OCI-LY3 (cell line): ENCODE measurements around the gene DSCAM.

Source experiments
- H2AFZ ChIP-seq: fragments of 200-600, 300-600 bp; shearing (Covaris generic); 2 replicates; pipeline ENCODE4 v1.6.0; 2014; ENCODE audit warnings: antibody characterized with exemption, low read depth, low read length
- H3K27ac ChIP-seq: fragments of 200-600, 300-600 bp; sonication (generic); 2 replicates; pipeline ENCODE4 v1.5.1; 2014; ENCODE audit warnings: mild to moderate bottlenecking, low read length, moderate library complexity, mixed read lengths
- H3K27me3 ChIP-seq: fragments of 200-600, 300-600 bp; sonication (generic); 2 replicates; pipeline ENCODE4 v1.6.1; 2014; ENCODE audit warnings: low read depth, low read length, mixed read lengths
- H3K36me3 ChIP-seq: fragments of 200-600, 300-600 bp; sonication (generic); replicated peaks from 2 replicates; pipeline ENCODE3; 2014; ENCODE audit warnings: low read depth, low read length, mixed read lengths
- H3K4me1 ChIP-seq: fragments of 300-600, 200-600 bp; sonication (generic); 2 replicates; pipeline ENCODE4 v1.6.1; 2014; ENCODE audit warnings: low read length, mixed read lengths
- H3K4me2 ChIP-seq: fragments of 200-600, 300-600 bp; sonication (generic); 2 replicates; pipeline ENCODE4 v1.6.1; 2014; ENCODE audit warnings: low read length, mixed read lengths
- H3K4me3 ChIP-seq: fragments of 300-600, 200-600 bp; sonication (generic); 2 replicates; pipeline ENCODE4 v1.5.1; 2014; ENCODE audit warnings: antibody characterized with exemption, mild to moderate bottlenecking, low read length, moderate library complexity
- H3K79me2 ChIP-seq: fragments of 300-600, 200-600 bp; shearing (Covaris generic); 2 replicates; pipeline ENCODE4 v1.6.1; 2014; ENCODE audit warnings: mild to moderate bottlenecking, low read length, mixed read lengths
- H3K9ac ChIP-seq: fragments of 300-600, 200-600 bp; shearing (Covaris generic); 2 replicates; pipeline ENCODE4 v1.6.0; 2014; ENCODE audit warnings: mild to moderate bottlenecking, low read length, moderate library complexity
- H3K9me3 ChIP-seq: fragments of 200-600, 300-600 bp; shearing (Covaris generic); 2 replicates; pipeline ENCODE4 v1.6.1; 2014; ENCODE audit warnings: low read length, mixed read lengths; ENCODE audit not compliant: insufficient read depth
- H4K20me1 ChIP-seq: fragments of 200-600, 300-600 bp; sonication (generic); 2 replicates; pipeline ENCODE4 v1.6.1; 2016; ENCODE audit warnings: low read length, mixed read lengths; ENCODE audit not compliant: insufficient read depth
- CTCF ChIP-seq: fragments of 200-600, 300-600 bp; sonication (generic); IDR thresholded peaks from 2 replicates; pipeline ENCODE4 v1.5.1; 2014; ENCODE audit warnings: antibody characterized with exemption, low read length, low read depth
- EZH2phosphoT487 ChIP-seq: fragments of 200-600 bp; shearing (Covaris generic); IDR thresholded peaks from 2 replicates; pipeline ENCODE4 v1.6.1; 2018; ENCODE audit warnings: antibody characterized with exemption, mixed run types, low read depth

The DSCAM gene

GRCh38 chr21:40049031-40049930 is 797.7 kb downstream of the DSCAM start:
- H3K79me2 ChIP-seq, result no peaks in the 10 kb centered on the region
- TF ChIP-seq EZH2phosphoT487 (no peak), CTCF (no peak)
- no peaks in the 10 kb centered on the region for H3K9me3 ChIP-seq
- H3K9ac ChIP-seq, result no peak overlapping the region
- no peaks in the 10 kb centered on the region for H3K27me3 ChIP-seq
- no peaks in the 10 kb centered on the region for H3K36me3 ChIP-seq
- H4K20me1 ChIP-seq, result no peaks in the 10 kb centered on the region
- no peak overlapping the region for H2AFZ ChIP-seq
- no peaks in the 10 kb centered on the region for H3K4me1 ChIP-seq
- H3K27ac ChIP-seq, result no peak overlapping the region
- no peak overlapping the region for H3K4me2 ChIP-seq
- H3K4me3 ChIP-seq, result no peak overlapping the region

- TF ChIP-seq EZH2phosphoT487, result no peak
- no peak for TF ChIP-seq CTCF
- H4K20me1 ChIP-seq, result no peaks in the 10 kb centered on the region
- H3K4me3 ChIP-seq, result no peak overlapping the region
- H3K9me3 ChIP-seq, result no peaks in the 10 kb centered on the region
- H3K4me1 ChIP-seq, result no peaks in the 10 kb centered on the region
- no peak overlapping the region for H3K4me2 ChIP-seq
- no peaks in the 10 kb centered on the region for H3K27me3 ChIP-seq
- no peak overlapping the region for H3K27ac ChIP-seq
- H3K9ac ChIP-seq, result no peak overlapping the region
- no peaks in the 10 kb centered on the region for H3K36me3 ChIP-seq
- H3K79me2 ChIP-seq, result no peaks in the 10 kb centered on the region
- H2AFZ ChIP-seq, result no peak overlapping the region
These were observed 798.8 kb downstream of the DSCAM start for GRCh38 chr21:40047993-40048730.

DNA sequence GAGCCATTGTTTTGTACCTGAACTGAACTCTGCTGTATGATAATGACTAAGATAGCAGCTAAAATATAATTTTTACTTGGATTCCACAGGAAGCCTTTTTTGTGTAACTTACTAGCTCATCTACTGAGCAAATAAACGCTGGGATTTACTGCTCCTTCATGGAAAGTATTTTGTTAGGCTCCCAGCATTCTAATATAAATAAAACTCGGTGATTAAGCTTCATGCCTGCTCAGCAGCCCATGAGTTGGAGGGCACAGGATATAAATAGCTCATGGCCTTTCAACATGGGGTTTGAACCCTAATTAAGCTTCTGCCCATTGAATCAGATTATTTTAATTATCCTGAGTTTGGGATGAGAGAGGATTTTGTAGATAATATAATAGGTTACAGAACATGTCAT is 799.7 kb downstream of the DSCAM start:
- Histone ChIP-seq H2AFZ (no peak overlapping the region), H3K9me3 (no peaks in the 10 kb centered on the region), H3K4me3 (no peak overlapping the region), H3K9ac (no peak overlapping the region), H3K79me2 (no peaks in the 10 kb centered on the region), H4K20me1 (no peaks in the 10 kb centered on the region), H3K36me3 (no peaks in the 10 kb centered on the region), H3K4me1 (no peaks in the 10 kb centered on the region), H3K27ac (no peak overlapping the region), H3K27me3 (no peaks in the 10 kb centered on the region), H3K4me2 (no peak overlapping the region)
- TF ChIP-seq EZH2phosphoT487, result no peak
- no peak for TF ChIP-seq CTCF

GRCh38 chr21:40043866-40044265 is 803.1 kb downstream of the DSCAM start:
- no peak overlapping the region for H3K4me3 ChIP-seq
- no peak overlapping the region for H3K4me2 ChIP-seq
- H3K36me3 ChIP-seq, result no peaks in the 10 kb centered on the region
- H2AFZ ChIP-seq, result no peak overlapping the region
- no peaks in the 10 kb centered on the region for H3K27me3 ChIP-seq
- no peak overlapping the region for H3K9ac ChIP-seq
- H4K20me1 ChIP-seq, result no peaks in the 10 kb centered on the region
- H3K9me3 ChIP-seq, result no peaks in the 10 kb centered on the region
- H3K4me1 ChIP-seq, result no peaks in the 10 kb centered on the region
- H3K27ac ChIP-seq, result no peak overlapping the region
- no peaks in the 10 kb centered on the region for H3K79me2 ChIP-seq
- TF ChIP-seq EZH2phosphoT487 (no peak), CTCF (no peak)
